Measurements from ENCODE around the gene ZNF891. TPM values are rescaled to one million over a fixed set of nuclear protein-coding genes. Genes with fewer than 3 reads are reported as not detected.

The ZNF891 gene
- total RNA-seq, 1 experiment from 2014 or later, result 0.02 TPM

GRCh38 chr12:133080368-133081158 is 49.5 kb downstream of the ZNF891 start, which contains the start of gene ZNF140:
Gene ZNF140, plus strand, starts transcription at chr12:133080923. Its CDS starts 398 bp downstream, at chr12:133081321.
- Histone ChIP-seq H3K27ac (ENCODE audit: low read depth, low read length) (no peak within 1 kb of the TSS), H3K27me3 (ENCODE audit: insufficient read depth, low read length) (no peaks in the 10 kb centered on the region), H3K79me2 (ENCODE audit: insufficient read depth, low read length) (no peaks in the 10 kb centered on the region), H3K36me3 (ENCODE audit: control insufficient read depth in 1 of 2, insufficient read depth in 2 of 2, low read length in 2 of 2) (no peaks in the 10 kb centered on the region), H3K4me3 (replicated peaks in 1 of 2; ENCODE audit: low read depth in 1 of 2, low read length in 2 of 2) (no peak within 1 kb of the TSS), H3K4me2 (ENCODE audit: low read length) (no peak within 1 kb of the TSS), H3K4me1 (ENCODE audit: control insufficient read depth in 1 of 2, insufficient read depth in 2 of 2, low read length in 2 of 2) (no peaks in the 10 kb centered on the region), H4K20me1 (ENCODE audit: insufficient read depth) (no peaks in the 10 kb centered on the region), H3K9me3 (ENCODE audit: control insufficient read depth in 1 of 2, insufficient read depth in 1 of 2, low read depth in 1 of 2, low read length in 2 of 2) (peaks cover 4 to 13% of the 10 kb centered on the region in 2 experiments; a peak in 2 of 4 replicates), H3K9ac (ENCODE audit: low read length) (no peak within 1 kb of the TSS), H2AFZ (ENCODE audit: low read depth, low read length, poor library complexity, severe bottlenecking) (no peak within 1 kb of the TSS), H3K9me2 (ENCODE audit: insufficient read depth) (no peaks in the 10 kb centered on the region)
- no TSS peak for BruUV-seq (replicated peaks)
- DNase-seq (ENCODE audit: low read depth, low spot score) (no peak), ATAC-seq (no peak)
- CTCF ChIA-PET, result no interaction called here
- TF ChIP-seq JUND (IDR thresholded peaks at IDR 0.05) (no peak), POLR2A (IDR thresholded peaks at IDR 0.05; ENCODE audit: borderline replicate concordance, extremely low read depth, insufficient read depth, insufficient read length) (no peak), SRF (IDR thresholded peaks at IDR 0.05; ENCODE audit: low read depth) (no peak), ELF1 (IDR thresholded peaks at IDR 0.05; ENCODE audit: borderline replicate concordance, low read depth) (no peak), ZNF274 (IDR thresholded peaks at IDR 0.05; ENCODE audit: low read depth, low read length) (no peak), ZFX (IDR thresholded peaks at IDR 0.05) (no peak), REST (IDR thresholded peaks at IDR 0.05; ENCODE audit: low read depth) (no peak), MAX (IDR thresholded peaks at IDR 0.05) (no peak)
- RAD21 ChIA-PET (ENCODE audit: low non-redundant PET in 1 of 2, low total read pairs in 2 of 2, uncharacterized antibody in 2 of 2, unreplicated experiment in 2 of 2), result no interaction called here
- POLR2A ChIA-PET, result no interaction called here
- intact Hi-C loops (cut with micrococcal nuclease), result no loop called here

All from HCT116 (cell line).